Sciatic nerve (tissue), 2 donors: ENCODE data around the gene CSTPP1. TPM values are rescaled to one million over a fixed set of nuclear protein-coding genes. Genes with fewer than 3 reads are reported as not detected.

Experiments used
- ATAC-seq: fragments of 200-7000 bp; cut with Tn5 transposase; one replicate; pipeline ENCODE4 v1.9.1; 2020; ENCODE audit warnings: mild to moderate bottlenecking, moderate library complexity
- DNase-seq: peaks from one replicate; pipeline ENCODE4 v3.0.0-alpha.2; 2020; ENCODE audit warnings: low spot score
- intact Hi-C: fragments of 100-400 bp; cut with DNase I; formaldehyde crosslinking; loops from one replicate; pipeline ENCODE4 v1.14.2; 2022
- total RNA-seq: library from RNA; stranded (reverse); fragmentation: NEBNext Ultra II Directional; extraction: Animal tissue kit (Norgen Biotek cat#: 25700); gene quantifications from one replicate; pipeline ENCODE4 v1.2.1, GENCODE V29; 2021
- donor health status: DM: no; HTN: no; CAD: no.
- donor health status: DM: no; HTN: no; CAD: no.

CSTPP1 gene
- total RNA-seq, 1 donor from 2014 or later, result 30.4 TPM

DNA sequence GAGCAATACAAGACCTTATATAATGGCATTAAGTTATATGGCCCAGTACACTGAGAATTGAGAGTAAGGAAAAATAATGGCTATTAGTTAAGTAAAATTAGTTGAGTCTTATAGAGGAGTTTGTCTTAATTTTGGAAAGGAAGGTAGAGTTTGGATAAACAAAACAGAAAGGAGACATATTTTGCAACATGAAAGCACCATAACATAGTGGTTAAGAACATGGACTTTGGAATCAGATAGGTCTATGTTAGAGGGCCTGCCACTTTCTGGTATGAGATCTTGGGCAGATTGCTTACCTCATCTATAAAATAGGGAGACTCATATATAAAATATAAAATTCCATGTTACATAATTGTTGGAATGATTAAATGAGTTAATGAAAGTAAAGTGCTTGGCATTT is 68.9 kb downstream of the CSTPP1 start:
- intact Hi-C loops, result no loop called here
- DNase-seq (no peak), ATAC-seq (no peak)

DNA sequence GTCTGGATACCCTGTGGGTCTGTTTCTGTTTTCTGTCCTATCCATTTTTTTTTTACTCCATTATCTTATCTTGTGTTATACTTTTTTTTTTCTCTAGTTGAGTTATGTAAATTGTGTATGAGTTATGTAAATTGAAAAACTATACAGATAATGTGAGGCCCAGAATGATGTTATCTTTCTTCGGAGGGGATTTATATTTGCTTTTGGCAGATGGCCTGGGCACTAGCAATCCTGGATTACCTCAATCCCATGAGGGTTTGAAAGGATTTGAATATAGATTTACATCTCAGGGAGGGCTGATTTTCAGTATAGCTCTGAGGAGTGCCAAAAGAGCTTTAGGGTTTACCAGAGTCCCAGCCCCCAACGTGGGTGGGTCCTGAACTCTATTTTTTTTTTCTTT is 71.0 kb downstream of the CSTPP1 start:
- DNase-seq (no peak), ATAC-seq (no peak)
- intact Hi-C loops, result no loop called here

DNA sequence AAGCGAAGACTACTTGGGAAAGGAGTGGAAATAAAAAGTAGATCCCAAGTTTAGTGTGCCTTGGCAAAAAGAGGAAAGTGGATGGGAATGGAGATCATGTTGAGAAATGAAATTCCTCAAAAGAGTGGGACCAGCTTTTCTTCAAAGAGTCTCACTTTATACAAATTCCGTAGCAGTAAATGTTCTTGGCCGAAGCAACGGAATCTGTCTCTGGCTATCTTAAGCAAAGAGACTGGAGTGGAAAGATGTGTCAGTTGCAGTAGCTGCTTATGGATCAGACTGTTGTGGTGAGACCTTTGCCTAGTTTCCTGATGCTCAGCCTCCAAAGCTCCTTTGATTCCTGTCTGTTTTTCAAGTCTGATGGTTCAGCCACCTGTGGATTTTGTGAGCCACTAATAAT is 73.6 kb downstream of the CSTPP1 start:
- intact Hi-C loops, result no loop called here
- ATAC-seq, result no peak
- DNase-seq, result no peak

DNA sequence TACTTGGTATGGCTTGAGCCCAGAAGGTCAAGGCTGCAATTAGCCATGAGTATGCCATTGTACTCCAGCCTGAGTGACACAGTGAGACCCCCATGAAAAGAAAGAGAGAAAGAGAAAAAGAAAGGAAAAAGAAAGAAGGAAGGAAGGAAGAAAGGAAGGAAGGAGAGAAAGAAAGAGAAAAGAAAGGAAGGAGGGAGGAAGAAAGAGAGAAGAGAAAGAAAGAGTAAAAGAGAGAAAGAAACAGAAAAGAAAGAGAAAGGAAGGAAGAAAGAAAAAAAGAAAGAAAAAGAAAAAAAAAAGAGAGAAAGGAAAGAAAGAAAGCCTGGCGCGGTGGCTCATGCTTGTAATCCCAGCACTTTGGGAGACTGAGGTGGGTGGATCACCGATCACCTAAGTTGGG is 77.5 kb downstream of the CSTPP1 start:
- DNase-seq (no peak), ATAC-seq (no peak)

DNA sequence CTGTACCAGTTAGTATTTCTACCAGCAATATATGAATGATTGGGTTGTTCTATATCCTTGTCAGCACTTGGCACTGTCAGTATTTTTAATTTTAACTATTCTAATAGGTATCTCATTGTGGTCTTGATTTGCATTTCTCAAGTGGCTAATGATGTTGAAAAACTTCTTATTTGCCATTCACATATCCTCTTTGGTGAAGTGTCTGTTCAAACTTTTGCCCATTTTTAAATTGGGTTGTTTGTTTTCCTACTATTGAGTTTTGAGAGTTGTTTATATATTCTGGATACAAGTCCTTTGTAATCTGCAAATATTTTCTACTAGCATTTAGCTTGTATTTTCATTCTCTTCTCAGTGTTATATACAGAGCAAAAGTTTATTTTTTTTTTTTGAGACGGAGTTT is 82.1 kb downstream of the CSTPP1 start:
- ATAC-seq (no peak), DNase-seq (no peak)
- intact Hi-C loops, result no loop called here

More for the DNA sequence above, 77.5 kb downstream of the CSTPP1 start:
- intact Hi-C loops, result no loop called here

DNA sequence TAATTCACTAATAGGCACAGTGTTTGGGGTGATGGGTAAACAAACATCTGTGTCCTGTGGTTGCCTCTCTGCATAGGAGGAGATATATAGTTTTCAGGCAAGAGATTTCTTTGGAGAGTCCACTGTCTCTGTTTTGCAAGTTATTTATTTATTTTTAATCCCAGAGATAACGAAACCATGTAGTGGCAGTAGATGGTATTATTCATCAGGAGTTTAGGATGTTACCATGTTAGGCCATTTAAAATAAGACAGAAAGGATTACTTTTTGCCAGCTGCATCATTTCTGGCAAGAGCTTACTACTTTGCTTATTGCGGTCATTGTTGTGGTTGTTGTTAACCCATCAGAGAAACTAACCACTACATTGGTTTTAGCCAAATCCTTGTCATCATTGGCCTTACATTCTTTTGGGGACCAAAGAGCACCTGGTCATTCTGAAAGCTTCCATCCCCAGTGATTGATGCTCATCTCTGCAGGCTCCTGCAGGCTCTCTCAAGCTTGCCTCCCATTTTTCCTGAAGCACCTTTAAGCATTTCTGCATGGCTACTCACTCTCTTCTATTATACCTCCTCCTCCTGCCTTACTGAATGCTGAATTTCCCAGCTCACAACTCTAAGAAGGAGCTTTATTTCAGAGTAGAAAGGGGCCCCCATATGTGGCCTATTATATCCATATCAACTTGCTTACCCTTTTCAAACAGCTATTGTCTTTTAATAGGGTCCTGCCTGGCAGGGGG is 84.4 kb downstream of the CSTPP1 start:
- no peak for ATAC-seq
- intact Hi-C loops, result no loop called here
- no peak for DNase-seq

DNA sequence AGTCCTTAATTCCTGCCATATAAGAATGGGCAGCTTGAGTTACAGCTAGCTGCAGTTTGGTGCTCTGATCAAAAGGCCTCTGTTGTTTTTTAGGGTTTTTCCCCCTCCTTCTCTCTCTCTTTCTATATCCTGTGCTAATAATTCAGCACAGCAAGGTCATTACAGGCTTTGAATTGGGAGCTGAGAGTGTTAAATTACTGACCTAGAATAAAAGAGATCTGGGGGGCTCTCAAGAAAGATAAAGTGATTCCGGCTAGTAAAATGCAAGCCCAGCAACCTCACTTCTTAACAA is 84.9 kb downstream of the CSTPP1 start:
- ATAC-seq (no peak), DNase-seq (no peak)
- intact Hi-C loops, result no loop called here

DNA sequence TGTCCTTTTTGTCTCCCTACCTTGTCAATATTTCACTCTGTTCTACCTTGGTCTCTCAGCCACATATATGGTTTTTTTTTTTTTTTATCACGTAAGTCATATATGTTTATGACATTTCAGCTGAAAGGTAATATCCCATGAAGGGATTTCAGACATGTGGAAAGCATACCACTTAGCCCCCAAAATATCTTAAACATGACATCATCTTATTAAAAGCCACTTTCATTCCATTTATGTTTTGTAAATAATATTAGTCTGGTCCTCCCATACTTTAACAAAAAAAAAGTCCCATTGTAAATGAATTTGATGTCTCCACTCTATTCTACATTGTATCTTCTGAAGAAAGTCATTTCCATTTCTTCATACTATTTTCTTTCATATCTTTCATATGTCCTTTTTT is 85.4 kb downstream of the CSTPP1 start:
- no peak for DNase-seq
- intact Hi-C loops, result no loop called here
- ATAC-seq, result no peak

DNA sequence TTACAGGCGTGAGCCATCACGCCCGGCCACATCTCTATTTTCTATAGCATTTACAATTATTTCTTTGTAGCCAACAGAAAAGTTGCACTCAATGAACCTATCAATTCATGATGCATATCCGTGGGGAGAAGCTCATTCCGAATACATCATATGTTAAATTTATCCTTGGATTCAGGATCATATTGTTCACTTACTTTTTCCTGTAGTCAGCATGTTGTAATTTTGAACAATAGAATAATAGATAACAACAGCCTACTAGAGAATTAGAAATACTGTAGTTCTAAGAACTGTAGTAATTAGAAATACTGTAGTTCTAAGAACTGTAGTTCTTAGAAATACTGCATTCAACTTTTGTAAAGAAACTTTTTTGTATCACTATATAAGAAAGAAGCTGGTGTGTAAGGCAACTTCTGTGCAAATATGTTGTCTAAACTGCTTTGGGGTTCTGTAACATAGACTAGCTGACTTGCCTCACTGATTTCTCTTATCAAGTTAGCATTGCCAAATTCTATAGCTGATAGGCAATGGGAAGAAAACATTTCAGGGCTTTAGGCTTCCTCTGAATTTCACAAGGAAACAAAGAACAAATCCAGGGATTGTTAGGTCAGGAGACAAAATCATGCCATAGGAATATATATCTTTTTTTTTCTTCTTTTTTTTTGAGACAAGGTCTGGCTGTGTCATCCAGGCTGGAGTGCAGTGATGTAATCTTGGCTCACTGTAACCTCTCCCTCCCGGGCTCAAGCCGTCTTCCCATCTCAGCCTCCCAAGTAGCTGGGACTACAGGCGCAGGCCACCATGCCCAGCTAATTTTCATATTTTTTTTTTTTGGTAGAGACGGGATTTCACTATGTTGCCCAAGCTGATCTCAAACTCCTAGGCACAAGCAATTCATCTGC is 91.9 kb downstream of the CSTPP1 start:
- intact Hi-C loops, result no loop called here
- no peak for ATAC-seq
- no peak for DNase-seq

DNA sequence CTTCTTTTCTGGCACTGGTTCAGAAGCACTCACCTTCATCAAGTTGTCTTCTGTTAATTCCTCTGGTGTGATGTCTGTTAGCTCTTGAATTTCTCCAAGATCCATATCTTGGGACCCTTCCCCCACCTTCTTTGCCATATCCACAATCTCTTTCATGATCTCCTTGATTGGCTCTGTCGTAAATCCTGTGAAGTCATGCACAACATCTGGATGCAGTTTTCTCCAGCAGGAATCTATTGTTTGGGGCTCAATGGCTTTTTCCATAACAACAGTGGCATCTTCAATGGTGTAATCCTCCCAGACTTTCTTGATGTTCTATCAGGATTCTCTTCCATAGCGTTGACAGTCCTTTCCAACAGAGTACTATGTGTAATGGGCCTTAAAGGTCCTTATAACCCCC is 96.9 kb downstream of the CSTPP1 start:
- ATAC-seq (no peak), DNase-seq (no peak)
- intact Hi-C loops, result no loop called here

DNA sequence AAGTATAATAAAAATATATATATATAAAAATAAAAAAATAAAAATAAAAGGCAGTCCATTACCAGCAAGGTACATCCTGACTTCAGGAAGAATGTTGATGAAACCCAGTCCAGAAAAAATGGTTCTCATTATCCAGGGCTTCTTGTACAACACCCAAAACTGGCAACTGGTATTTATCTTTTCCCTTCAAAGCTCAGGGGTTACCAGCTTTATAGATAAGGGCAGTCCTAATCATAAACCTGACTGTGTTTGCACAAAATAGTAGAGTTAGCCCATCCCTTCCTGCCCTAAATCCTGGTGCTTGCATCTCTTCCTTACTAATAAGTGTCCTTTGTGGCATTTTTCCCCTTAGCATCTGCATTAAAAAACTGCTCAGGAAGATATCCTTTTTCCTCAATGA is 97.5 kb downstream of the CSTPP1 start:
- DNase-seq (no peak), ATAC-seq (no peak)
- intact Hi-C loops, result no loop called here

DNA sequence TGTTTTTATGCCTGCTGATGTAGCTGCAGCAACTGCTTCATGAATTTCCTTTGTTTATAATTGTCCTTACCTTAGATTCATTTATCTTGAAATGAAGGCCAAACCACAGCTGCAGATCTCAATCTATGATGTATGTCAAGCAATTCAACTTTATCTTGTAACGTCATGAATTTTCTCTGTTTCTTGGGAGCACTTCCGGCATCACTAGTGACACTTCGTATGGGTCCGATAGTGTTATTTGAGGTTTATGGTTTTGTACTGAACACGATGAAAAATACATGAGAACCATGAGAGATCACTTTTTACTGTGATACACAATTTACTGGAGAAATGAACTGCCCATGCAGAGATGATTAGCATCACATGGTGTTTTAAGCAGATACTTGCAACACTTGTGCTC is 98.5 kb downstream of the CSTPP1 start:
- intact Hi-C loops, result no loop called here
- DNase-seq, result no peak
- ATAC-seq, result no peak

DNA sequence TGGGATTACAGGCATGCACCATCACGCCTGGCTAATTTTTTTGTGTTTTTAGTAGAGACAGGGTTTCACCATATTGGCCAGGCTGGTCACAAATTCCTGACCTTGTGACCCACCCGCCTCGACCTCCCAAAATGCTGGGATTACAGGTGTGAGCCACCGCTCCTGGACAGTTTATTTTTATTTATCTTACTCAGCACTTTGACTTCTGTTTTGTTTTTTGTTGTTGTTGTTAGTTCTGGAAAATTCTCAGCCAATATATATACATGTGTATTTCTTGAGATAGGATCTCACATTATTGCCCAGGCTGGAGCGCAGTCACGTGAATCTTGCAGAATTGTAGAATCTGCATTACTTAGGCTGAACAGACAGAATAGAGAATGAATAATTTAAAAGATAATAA is 107.6 kb downstream of the CSTPP1 start:
- intact Hi-C loops, result no loop called here

DNA sequence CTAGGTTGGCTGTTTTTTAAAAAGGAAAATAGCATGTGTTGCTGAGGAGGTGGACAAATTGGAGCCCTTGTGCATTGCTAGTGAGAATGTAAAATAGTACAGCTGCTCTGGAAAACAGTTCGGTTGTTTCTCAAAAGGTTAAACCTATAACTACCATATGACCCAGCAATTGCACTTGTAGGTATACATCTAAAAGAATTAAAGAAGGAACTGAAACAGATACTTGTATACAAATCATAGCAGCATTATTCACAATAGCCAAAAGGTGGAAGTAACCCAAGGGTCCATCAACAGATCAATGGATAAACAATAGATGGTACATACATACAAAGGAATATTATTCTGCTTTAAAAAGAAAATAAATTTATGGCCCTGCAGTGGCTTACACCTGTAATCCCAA is 111.4 kb downstream of the CSTPP1 start:
- ATAC-seq, result no peak
- DNase-seq, result no peak
- intact Hi-C loops, result no loop called here

More for the DNA sequence above, 107.6 kb downstream of the CSTPP1 start:
- no peak for DNase-seq
- no peak for ATAC-seq

DNA sequence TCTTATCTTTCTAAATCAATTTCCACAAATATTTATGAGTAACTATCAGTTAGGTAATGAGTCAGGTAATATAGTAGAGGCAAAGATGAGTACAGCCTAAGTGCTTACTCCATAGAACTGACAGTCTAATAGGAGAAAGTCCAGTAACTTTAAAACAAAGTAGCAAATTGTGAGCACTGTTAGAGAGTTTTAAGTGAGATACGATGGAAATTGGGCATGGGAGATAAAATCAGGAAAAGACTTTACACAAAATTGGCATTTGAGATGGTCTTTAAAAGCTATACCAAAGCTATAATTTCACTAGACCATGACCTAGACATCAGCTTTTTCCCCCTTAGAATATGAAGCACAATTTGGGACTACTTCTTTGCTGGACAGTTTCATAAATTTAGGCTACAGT is 113.7 kb downstream of the CSTPP1 start:
- intact Hi-C loops, result no loop called here
- DNase-seq (no peak), ATAC-seq (no peak)

DNA sequence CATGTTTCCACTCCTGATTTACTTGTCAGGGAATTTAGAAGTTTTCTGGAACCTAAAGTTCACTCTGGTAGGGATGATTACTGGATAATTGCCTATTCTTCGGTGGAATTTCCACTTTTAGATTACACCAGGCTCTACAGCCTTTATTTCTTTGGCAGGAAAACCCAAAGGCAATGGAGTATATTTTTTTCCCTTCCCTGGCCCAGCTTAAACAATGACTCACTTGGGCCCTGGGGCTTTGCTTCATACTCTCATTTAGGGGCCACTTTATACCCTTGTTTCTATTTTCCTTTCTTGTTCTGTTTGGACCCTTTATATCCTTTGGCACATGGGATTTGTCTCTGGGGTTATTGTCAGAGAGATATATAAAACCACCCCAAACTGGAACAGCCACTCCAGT is 114.7 kb downstream of the CSTPP1 start:
- DNase-seq, result no peak
- intact Hi-C loops, result no loop called here
- ATAC-seq, result peak; percentile 85

DNA sequence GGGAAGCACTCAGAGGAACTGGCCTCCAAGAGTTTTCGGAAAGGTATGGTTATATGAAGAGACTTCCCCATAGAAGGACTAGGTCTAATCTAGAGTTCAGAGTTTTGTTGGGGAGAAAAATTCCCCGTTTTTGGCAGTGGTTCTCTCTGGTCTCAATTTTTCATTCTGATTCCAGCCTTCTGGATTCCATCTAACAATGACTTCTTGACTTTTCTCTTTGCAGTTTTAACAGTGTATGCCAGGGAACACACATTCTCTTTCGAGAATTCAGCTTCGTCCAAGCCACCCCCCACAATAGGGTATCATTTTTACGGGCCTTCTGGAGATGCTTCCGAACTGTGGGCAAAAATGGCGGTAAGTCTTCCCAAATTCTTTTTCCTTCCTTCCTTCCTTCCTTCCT is 115.6 kb downstream of the CSTPP1 start:
- DNase-seq, result no peak
- intact Hi-C loops, result no loop called here
- peak; percentile 48 for ATAC-seq

DNA sequence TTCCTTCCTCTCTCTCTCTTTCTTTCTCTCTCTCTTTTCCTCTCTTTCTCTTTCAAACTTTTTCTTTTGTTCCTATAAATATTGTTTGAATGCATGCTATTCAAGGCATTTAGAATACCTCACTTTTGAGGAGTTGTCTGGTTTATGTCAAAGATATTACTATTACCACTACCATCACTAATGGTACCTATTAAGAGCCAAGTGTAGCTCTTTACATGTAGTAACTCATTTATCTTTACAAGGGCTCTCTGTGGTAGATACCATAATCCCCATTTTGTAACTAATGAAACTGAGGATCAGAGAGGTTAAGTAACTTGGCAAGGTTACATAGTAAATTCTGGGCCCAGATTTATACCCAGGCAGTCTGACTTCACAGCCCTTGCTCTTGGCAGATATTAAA is 116.0 kb downstream of the CSTPP1 start:
- DNase-seq, result no peak
- ATAC-seq, result no peak
- intact Hi-C loops, result no loop called here

DNA sequence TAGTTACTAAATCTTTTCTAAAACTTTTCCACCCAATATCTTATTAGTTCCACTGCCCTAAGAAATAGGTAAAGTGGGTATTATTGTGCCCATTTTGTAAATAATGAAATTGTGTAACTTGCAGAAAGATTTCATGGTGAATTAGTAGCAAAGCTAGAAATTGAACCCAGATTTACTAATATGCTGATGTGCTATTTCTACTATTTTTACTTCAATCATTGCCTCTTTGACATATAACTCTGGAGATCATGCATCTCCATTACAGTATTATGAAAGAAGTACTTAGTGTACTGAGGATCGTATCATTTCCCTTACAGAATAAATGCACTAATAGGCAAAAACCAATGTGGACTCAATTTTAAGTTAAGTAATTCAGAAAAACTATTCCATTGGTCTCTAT is 119.0 kb downstream of the CSTPP1 start:
- DNase-seq (no peak), ATAC-seq (no peak)
- intact Hi-C loops, result no loop called here

DNA sequence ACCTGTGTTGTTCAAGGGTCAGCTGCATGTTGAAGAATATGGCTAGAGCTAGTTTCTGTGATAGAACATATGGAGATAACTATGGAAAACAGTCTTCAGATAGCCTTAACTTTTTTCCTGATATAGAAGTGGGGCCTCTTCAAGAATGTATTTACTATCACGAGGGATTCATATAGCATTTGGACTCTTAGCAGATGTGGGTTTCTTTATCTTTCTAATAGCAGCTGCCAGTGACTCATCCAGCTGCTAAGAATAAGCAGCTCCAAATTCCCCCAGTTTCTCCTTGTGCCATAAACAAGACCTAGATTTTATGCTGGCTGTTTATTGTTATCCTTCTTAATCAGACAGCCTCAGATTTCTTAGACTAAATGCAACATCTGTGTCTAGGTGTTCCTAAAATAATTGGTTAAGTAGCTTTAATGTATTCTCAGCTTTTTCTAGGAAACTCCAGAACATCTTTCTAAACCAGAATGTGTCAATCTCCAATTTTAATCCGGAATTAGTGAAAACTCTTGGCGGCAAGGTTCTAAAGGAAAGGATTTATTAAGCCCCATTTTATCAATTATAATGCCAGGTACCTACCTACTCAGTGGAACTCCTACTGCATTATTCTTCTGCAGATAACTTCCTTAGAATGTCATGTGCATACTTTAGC is 119.8 kb downstream of the CSTPP1 start:
- intact Hi-C loops, result no loop called here
- ATAC-seq, result no peak

More for the DNA sequence above, 119.8 kb downstream of the CSTPP1 start:
- no peak for DNase-seq
